GM18505 (cell line): ENCODE measurements around the gene SIGLEC6.

Experiments
- ATAC-seq: cut with Tn5 transposase; IDR thresholded peaks from one replicate; pipeline ENCODE4 v1.9.1; 2021; ENCODE audit not compliant: unreplicated experiment
- POLR2A ChIP-seq: IDR thresholded peaks from 4 replicates; pipeline ENCODE4 v1.6.1; 2011; ENCODE audit warnings: borderline replicate concordance; ENCODE audit not compliant: insufficient read depth, insufficient read length; ENCODE audit errors: extremely low read depth

SIGLEC6 gene

GRCh38 chr19:51467864-51468544, 63.5 kb downstream of the SIGLEC6 start:
- no peak for ATAC-seq

More at GRCh38 chr19:51467864-51468544, 63.5 kb downstream of the SIGLEC6 start:
- no peak for TF ChIP-seq POLR2A
